OCI-LY3 (cell line): ENCODE results near the gene CCDC8.

ENCODE experiments used
- H2AFZ ChIP-seq: fragments of 200-600, 300-600 bp; shearing (Covaris generic); 2 replicates; pipeline ENCODE4 v1.6.0; 2014; ENCODE audit warnings: antibody characterized with exemption, low read depth, low read length
- H3K27ac ChIP-seq: fragments of 200-600, 300-600 bp; sonication (generic); 2 replicates; pipeline ENCODE4 v1.5.1; 2014; ENCODE audit warnings: mild to moderate bottlenecking, low read length, moderate library complexity, mixed read lengths
- H3K27me3 ChIP-seq: fragments of 200-600, 300-600 bp; sonication (generic); 2 replicates; pipeline ENCODE4 v1.6.1; 2014; ENCODE audit warnings: low read depth, low read length, mixed read lengths
- H3K36me3 ChIP-seq: fragments of 200-600, 300-600 bp; sonication (generic); replicated peaks from 2 replicates; pipeline ENCODE3; 2014; ENCODE audit warnings: low read depth, low read length, mixed read lengths
- H3K4me1 ChIP-seq: fragments of 300-600, 200-600 bp; sonication (generic); 2 replicates; pipeline ENCODE4 v1.6.1; 2014; ENCODE audit warnings: low read length, mixed read lengths
- H3K4me2 ChIP-seq: fragments of 200-600, 300-600 bp; sonication (generic); 2 replicates; pipeline ENCODE4 v1.6.1; 2014; ENCODE audit warnings: low read length, mixed read lengths
- H3K4me3 ChIP-seq: fragments of 300-600, 200-600 bp; sonication (generic); 2 replicates; pipeline ENCODE4 v1.5.1; 2014; ENCODE audit warnings: antibody characterized with exemption, mild to moderate bottlenecking, low read length, moderate library complexity
- H3K79me2 ChIP-seq: fragments of 300-600, 200-600 bp; shearing (Covaris generic); 2 replicates; pipeline ENCODE4 v1.6.1; 2014; ENCODE audit warnings: mild to moderate bottlenecking, low read length, mixed read lengths
- H3K9ac ChIP-seq: fragments of 300-600, 200-600 bp; shearing (Covaris generic); 2 replicates; pipeline ENCODE4 v1.6.0; 2014; ENCODE audit warnings: mild to moderate bottlenecking, low read length, moderate library complexity
- H3K9me3 ChIP-seq: fragments of 200-600, 300-600 bp; shearing (Covaris generic); 2 replicates; pipeline ENCODE4 v1.6.1; 2014; ENCODE audit warnings: low read length, mixed read lengths; ENCODE audit not compliant: insufficient read depth
- H4K20me1 ChIP-seq: fragments of 200-600, 300-600 bp; sonication (generic); 2 replicates; pipeline ENCODE4 v1.6.1; 2016; ENCODE audit warnings: low read length, mixed read lengths; ENCODE audit not compliant: insufficient read depth
- EZH2phosphoT487 ChIP-seq: fragments of 200-600 bp; shearing (Covaris generic); IDR thresholded peaks from 2 replicates; pipeline ENCODE4 v1.6.1; 2018; ENCODE audit warnings: antibody characterized with exemption, mixed run types, low read depth
- TF ChIP-seq, protein P1 (sequence below): fragments of 200-600, 300-600 bp; sonication (generic); IDR thresholded peaks from 2 replicates; pipeline ENCODE4 v1.5.1; 2014; ENCODE audit warnings: antibody characterized with exemption, low read length, low read depth

The CCDC8 gene

DNA sequence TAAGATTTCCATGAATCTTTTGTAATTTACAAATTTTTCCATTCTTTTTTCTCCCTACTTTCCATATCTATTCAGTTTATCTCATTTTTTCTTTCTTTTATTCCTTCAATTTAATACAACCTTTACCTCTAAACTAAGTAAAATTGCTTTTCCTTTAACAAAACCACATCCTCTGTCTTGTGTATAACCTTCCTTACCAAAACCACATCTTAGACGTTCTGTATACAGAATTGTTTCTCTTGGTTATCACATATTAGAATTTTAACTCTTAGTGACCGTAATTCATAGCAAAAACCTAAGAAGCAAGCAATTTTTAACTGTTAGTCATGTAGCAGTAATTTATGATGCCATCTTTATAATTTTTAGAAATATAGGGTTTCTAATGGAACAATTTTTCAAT, 51.4 kb downstream of the CCDC8 start:
- no peaks in the 10 kb centered on the region for H3K27me3 ChIP-seq
- peaks cover 3% of the 10 kb centered on the region for H3K4me1 ChIP-seq
- H3K9me3 ChIP-seq: no peaks in the 10 kb centered on the region
- no peak overlapping the region for H2AFZ ChIP-seq
- no peak overlapping the region for H3K4me2 ChIP-seq
- no peak overlapping the region for H3K4me3 ChIP-seq
- peaks cover 87% of the 10 kb centered on the region for H3K79me2 ChIP-seq
- peaks cover 48% of the 10 kb centered on the region for H3K36me3 ChIP-seq
- H3K9ac ChIP-seq: no peak overlapping the region
- no peak overlapping the region for H3K27ac ChIP-seq
- peaks cover 15% of the 10 kb centered on the region for H4K20me1 ChIP-seq
- no peak for TF ChIP-seq EZH2phosphoT487
- TF ChIP-seq, protein P1, sequence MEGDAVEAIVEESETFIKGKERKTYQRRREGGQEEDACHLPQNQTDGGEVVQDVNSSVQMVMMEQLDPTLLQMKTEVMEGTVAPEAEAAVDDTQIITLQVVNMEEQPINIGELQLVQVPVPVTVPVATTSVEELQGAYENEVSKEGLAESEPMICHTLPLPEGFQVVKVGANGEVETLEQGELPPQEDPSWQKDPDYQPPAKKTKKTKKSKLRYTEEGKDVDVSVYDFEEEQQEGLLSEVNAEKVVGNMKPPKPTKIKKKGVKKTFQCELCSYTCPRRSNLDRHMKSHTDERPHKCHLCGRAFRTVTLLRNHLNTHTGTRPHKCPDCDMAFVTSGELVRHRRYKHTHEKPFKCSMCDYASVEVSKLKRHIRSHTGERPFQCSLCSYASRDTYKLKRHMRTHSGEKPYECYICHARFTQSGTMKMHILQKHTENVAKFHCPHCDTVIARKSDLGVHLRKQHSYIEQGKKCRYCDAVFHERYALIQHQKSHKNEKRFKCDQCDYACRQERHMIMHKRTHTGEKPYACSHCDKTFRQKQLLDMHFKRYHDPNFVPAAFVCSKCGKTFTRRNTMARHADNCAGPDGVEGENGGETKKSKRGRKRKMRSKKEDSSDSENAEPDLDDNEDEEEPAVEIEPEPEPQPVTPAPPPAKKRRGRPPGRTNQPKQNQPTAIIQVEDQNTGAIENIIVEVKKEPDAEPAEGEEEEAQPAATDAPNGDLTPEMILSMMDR: no peak
